ENCODE measurements around the gene SEMA3B.

The SEMA3B gene

DNA sequence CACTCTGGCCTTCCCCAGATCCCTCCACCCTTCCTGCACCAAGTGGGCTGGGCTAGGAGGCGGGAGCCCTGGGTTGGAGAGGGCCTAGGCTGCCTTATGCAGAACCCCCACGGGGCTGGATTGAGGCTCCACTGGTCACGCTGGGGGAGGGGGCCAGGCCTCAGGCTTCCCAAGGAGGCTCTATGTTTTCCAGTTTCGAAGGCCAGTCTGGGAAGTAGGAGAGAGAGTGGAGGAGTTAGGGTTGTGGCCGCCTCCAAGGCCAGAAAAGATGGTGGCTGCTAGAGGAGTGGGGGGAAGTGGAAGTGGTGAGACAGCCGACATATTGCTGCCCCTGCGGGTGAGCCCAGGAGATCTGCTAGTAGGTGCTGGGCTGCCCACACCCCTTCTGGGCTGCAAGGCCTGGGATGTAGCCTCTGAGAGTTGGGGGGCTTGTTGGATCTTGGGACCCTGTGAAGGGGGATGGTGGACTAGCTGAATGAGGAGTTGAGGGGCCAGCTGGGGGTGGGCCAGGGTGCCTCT lies 31.8 kb upstream of the SEMA3B start:
- peaks cover 40% of the 10 kb centered on the region for H3K4me1 ChIP-seq (ENCODE audit: control insufficient read depth, insufficient read depth, low read length, poor library complexity, severe bottlenecking)

DNA sequence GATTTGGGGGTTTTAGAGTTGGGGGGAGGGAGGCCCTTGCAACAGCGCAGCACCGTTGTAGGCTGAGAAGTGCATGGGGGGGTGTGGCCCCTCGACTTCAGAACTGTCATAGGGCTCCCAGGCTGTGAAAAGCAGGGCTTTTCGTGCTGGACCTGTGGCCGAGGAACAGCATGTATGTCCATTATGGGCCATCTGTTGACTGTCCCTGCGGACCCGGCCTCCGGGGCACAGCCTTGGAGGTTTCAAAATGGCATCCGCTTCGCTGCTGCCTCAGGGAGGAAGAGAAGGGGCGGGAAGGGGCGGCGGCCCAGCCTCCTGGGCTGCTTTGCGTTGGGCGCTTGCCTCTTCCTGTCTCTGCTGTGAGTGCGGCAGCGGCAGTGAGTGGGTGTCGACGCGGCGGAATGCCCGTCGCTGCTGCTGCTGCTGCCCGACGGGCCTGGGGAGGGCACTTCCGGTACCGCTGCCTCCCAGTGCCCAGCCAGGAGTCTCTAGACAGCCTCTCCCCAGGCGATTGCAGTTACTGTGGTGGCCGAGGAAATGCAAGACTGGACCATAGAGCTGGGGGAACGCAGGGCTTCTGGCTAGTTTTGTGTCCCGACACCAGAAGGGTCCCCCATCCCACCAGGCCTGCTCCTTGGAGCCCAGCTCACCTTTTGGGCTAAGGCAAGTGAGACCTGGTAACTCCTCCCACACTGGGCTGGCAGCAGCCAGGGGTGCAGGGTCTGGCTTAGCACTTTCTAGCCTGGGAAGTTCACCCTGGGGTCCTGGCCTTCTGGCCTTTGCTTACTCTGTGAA lies 31.0 kb upstream of the SEMA3B start:
- Histone ChIP-seq H3K4me1 (ENCODE audit: control insufficient read depth, insufficient read depth, low read length, poor library complexity, severe bottlenecking) (peaks cover 48% of the 10 kb centered on the region), H3K36me3 (ENCODE audit: control insufficient read depth, insufficient read depth, low read length) (peaks cover 4% of the 10 kb centered on the region), H3K9me3 (ENCODE audit: control insufficient read depth, low read length) (no peaks in the 10 kb centered on the region), H3K27ac (ENCODE audit: insufficient read depth, low read length, poor library complexity, severe bottlenecking) (peak overlapping the region; percentile 80), H3K4me3 (ENCODE audit: insufficient read depth, low read depth, low read length, poor library complexity, severe bottlenecking) (peak overlapping the region; percentile 98), H3K27me3 (replicated peaks; ENCODE audit: control insufficient read depth, insufficient read depth, low read length, poor library complexity, severe bottlenecking) (no peaks in the 10 kb centered on the region)
- peak; percentile 74 to 82 (median 78) for DNase-seq

More for the DNA sequence above, 31.8 kb upstream of the SEMA3B start:
- Histone ChIP-seq H3K27me3 (replicated peaks; ENCODE audit: control insufficient read depth, insufficient read depth, low read length, poor library complexity, severe bottlenecking) (no peaks in the 10 kb centered on the region), H3K4me3 (ENCODE audit: insufficient read depth, low read depth, low read length, poor library complexity, severe bottlenecking) (peak overlapping the region; percentile 98), H3K9me3 (ENCODE audit: control insufficient read depth, low read length) (no peaks in the 10 kb centered on the region), H3K27ac (ENCODE audit: insufficient read depth, low read length, poor library complexity, severe bottlenecking) (peak overlapping the region; percentile 80), H3K36me3 (ENCODE audit: control insufficient read depth, insufficient read depth, low read length) (peaks cover 4% of the 10 kb centered on the region)
- no peak for DNase-seq

DNA sequence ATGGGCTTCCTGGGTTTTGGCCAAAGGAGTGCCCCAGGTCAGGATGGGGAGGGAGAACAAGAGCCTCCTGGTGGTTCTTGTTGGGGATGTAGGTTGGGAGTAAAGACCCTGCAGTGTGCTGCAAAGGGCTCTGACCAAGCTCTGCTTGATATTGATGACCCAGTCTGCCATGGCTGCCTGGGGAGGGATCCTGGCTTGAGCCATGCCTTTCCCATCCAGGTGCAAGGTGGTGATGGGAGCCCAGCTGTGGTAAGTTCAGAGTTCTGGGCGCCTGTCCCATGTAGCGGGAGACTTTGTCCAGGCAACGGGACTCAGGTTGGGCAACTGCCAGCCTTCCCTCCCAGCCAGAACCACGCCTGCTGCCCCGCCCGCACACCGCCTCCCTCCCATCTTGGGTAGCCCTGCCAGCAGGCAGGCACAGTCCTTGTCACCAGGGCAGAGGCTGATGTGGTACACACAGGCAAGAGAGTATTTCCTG lies 30.4 kb upstream of the SEMA3B start:
- peak overlapping the region; percentile 98 for H3K4me3 ChIP-seq (ENCODE audit: insufficient read depth, low read depth, low read length, poor library complexity, severe bottlenecking)
- peak overlapping the region; percentile 80 for H3K27ac ChIP-seq (ENCODE audit: insufficient read depth, low read length, poor library complexity, severe bottlenecking)
- no peaks in the 10 kb centered on the region for H3K27me3 ChIP-seq (replicated peaks; ENCODE audit: control insufficient read depth, insufficient read depth, low read length, poor library complexity, severe bottlenecking)
- H3K4me1 ChIP-seq (ENCODE audit: control insufficient read depth, insufficient read depth, low read length, poor library complexity, severe bottlenecking), result peaks cover 54% of the 10 kb centered on the region
- DNase-seq, result no peak
- H3K36me3 ChIP-seq (ENCODE audit: control insufficient read depth, insufficient read depth, low read length), result peaks cover 4% of the 10 kb centered on the region
- H3K9me3 ChIP-seq (ENCODE audit: control insufficient read depth, low read length), result no peaks in the 10 kb centered on the region

DNA sequence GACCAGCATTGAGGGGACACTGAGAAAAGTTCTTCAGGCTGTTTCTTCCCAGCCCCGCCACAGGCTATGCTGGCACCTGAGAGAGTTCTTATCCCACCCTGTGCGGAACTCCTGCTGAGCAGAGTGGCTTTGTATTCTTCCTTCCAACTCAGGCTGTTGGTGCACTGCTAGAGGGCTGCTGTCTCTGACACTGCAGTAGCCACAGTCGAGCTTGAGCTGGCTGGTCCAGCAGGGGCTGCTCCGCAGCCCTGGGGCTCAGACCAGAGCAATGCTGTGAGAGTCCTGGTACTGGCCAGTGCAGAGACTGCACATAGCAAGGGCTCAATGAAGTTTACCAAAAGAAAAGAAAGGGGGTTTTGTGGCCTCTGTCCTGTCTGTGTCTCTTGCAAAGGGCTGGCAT lies 29.3 kb upstream of the SEMA3B start:
- H3K9me3 ChIP-seq (ENCODE audit: control insufficient read depth, low read length), result no peaks in the 10 kb centered on the region
- DNase-seq, result no peak
- peak overlapping the region; percentile 80 for H3K27ac ChIP-seq (ENCODE audit: insufficient read depth, low read length, poor library complexity, severe bottlenecking)
- H3K4me3 ChIP-seq (ENCODE audit: insufficient read depth, low read depth, low read length, poor library complexity, severe bottlenecking), result no peak overlapping the region
- H3K4me1 ChIP-seq (ENCODE audit: control insufficient read depth, insufficient read depth, low read length, poor library complexity, severe bottlenecking), result peaks cover 65% of the 10 kb centered on the region
- no peaks in the 10 kb centered on the region for H3K27me3 ChIP-seq (replicated peaks; ENCODE audit: control insufficient read depth, insufficient read depth, low read length, poor library complexity, severe bottlenecking)
- peaks cover 4% of the 10 kb centered on the region for H3K36me3 ChIP-seq (ENCODE audit: control insufficient read depth, insufficient read depth, low read length)

DNA sequence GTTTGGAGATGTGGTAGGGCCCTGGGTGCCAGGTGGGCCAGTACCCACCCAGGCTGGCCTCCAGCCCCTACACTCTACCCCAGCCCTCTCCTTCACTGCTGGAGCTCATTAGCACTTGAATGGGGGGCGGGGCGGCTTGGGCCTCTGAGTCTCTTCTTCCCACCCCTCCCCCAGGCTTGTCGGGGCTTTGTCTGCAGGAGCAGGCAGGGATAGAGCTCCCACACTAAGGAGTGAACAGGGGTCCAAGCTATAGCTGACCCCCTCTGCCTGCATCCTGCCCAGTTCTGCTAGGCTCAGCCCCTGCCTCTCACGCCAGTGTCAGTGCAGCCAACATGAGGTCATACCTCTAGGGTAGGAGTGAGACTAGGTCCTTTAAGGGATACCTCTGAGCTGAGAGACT lies 27.8 kb upstream of the SEMA3B start:
- Histone ChIP-seq H3K9me3 (ENCODE audit: control insufficient read depth, low read length) (no peaks in the 10 kb centered on the region), H3K27me3 (replicated peaks; ENCODE audit: control insufficient read depth, insufficient read depth, low read length, poor library complexity, severe bottlenecking) (no peaks in the 10 kb centered on the region), H3K4me3 (ENCODE audit: insufficient read depth, low read depth, low read length, poor library complexity, severe bottlenecking) (no peak overlapping the region), H3K36me3 (ENCODE audit: control insufficient read depth, insufficient read depth, low read length) (peaks cover 4% of the 10 kb centered on the region), H3K4me1 (ENCODE audit: control insufficient read depth, insufficient read depth, low read length, poor library complexity, severe bottlenecking) (peaks cover 80% of the 10 kb centered on the region), H3K27ac (ENCODE audit: insufficient read depth, low read length, poor library complexity, severe bottlenecking) (peak overlapping the region; percentile 86)
- DNase-seq, result no peak

DNA sequence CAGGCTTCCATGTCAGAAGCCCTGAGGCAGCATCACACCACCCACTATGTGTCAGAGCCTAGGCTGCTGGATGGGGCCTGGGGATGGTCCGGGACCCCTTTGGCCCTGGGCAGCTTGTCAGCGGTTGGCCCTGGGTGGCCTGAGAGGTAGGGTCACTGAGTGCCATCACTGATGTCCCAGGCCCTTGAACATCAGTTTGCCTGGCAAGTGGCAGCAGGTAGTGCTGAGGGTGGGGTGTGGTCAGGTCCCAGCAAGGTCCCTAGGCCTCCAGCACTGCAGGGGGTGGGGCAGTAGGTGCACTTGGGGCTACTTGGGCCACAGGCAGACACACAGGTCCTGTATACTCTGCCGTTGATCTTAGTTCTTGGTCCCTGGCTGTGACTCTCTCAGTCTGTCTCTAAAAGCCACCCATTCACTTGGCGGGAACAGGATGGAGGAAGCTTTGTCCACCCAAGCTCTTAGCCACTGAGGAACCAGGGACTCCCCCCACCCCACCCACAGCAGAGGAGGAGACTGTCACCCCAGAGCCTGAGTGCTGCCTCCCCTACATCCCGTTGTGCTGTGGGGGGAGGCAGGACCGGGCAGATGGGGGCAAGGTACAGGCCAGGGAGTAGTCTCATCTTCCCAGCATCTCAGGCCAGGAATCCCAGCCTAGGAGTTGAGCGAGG lies 27.1 kb upstream of the SEMA3B start:
- peaks cover 87% of the 10 kb centered on the region for H3K4me1 ChIP-seq (ENCODE audit: control insufficient read depth, insufficient read depth, low read length, poor library complexity, severe bottlenecking)
- H3K4me3 ChIP-seq (ENCODE audit: insufficient read depth, low read depth, low read length, poor library complexity, severe bottlenecking), result peak overlapping the region; percentile 5
- no peaks in the 10 kb centered on the region for H3K9me3 ChIP-seq (ENCODE audit: control insufficient read depth, low read length)
- H3K27ac ChIP-seq (ENCODE audit: insufficient read depth, low read length, poor library complexity, severe bottlenecking), result peak overlapping the region; percentile 86
- no peak for DNase-seq
- H3K36me3 ChIP-seq (ENCODE audit: control insufficient read depth, insufficient read depth, low read length), result peaks cover 4% of the 10 kb centered on the region
- H3K27me3 ChIP-seq (replicated peaks; ENCODE audit: control insufficient read depth, insufficient read depth, low read length, poor library complexity, severe bottlenecking), result no peaks in the 10 kb centered on the region

DNA sequence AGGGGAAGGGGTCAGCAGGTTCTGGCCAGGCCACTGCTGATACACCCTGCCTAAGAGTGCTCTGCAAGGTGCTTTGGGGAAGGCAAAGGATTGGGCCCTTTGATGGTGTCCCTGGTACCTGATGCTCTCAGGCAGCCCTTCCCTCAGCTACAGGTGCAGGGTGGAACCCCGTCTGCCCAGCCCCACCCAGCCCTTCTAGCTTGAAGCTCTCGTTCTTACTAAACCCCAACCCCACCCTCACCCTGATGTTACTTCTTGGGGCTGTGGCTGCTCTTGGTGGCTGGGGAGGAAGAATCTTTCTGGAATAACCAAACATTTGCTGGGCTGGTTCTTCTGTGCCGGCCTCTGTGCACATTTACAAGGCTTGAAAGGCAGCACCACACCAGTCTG lies 26.6 kb upstream of the SEMA3B start:
- no peak for DNase-seq
- Histone ChIP-seq H3K27me3 (replicated peaks; ENCODE audit: control insufficient read depth, insufficient read depth, low read length, poor library complexity, severe bottlenecking) (no peaks in the 10 kb centered on the region), H3K4me1 (ENCODE audit: control insufficient read depth, insufficient read depth, low read length, poor library complexity, severe bottlenecking) (peaks cover 92% of the 10 kb centered on the region), H3K36me3 (ENCODE audit: control insufficient read depth, insufficient read depth, low read length) (peaks cover 5% of the 10 kb centered on the region), H3K9me3 (ENCODE audit: control insufficient read depth, low read length) (no peaks in the 10 kb centered on the region), H3K4me3 (ENCODE audit: insufficient read depth, low read depth, low read length, poor library complexity, severe bottlenecking) (peak overlapping the region; percentile 5), H3K27ac (ENCODE audit: insufficient read depth, low read length, poor library complexity, severe bottlenecking) (peak overlapping the region; percentile 86)

DNA sequence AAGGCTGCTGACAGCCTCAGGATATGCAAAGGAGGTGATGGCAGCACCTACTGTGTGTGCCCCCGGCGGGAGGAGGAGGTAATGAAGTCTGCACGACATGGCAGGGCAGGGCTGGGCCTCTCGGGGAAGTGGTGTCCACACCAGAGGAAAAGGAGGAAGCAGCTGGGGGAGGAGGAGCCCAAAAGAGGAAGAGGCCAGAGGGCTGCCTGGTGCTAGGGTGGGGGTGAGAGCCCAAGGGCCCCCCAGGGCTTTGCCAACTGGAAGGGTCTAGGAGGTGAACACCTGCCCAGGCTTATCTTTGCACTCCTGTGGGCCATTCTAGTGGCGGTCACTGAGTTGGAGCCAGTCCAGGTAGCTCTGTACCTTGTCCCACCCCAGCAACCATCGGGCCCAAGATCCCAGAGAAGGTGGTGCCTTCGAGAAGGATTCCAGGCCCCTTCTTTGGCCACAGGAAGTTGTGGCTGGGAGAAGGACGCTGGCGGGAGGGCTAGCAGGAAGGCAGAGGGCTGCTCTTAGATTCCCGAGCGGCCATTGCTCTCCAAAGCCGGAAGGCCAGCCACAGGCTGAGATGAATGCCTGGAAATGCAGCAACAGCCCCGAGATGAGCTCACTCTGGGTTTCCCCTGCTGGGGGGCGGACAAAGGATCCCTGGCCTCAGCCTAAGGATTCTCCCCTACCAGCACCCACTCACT lies 25.9 kb upstream of the SEMA3B start:
- DNase-seq, result peak in 2 of 3 donors; percentile 38 to 49
- Histone ChIP-seq H3K36me3 (ENCODE audit: control insufficient read depth, insufficient read depth, low read length) (peaks cover 9% of the 10 kb centered on the region), H3K27me3 (replicated peaks; ENCODE audit: control insufficient read depth, insufficient read depth, low read length, poor library complexity, severe bottlenecking) (no peaks in the 10 kb centered on the region), H3K27ac (ENCODE audit: insufficient read depth, low read length, poor library complexity, severe bottlenecking) (peak overlapping the region; percentile 86), H3K9me3 (ENCODE audit: control insufficient read depth, low read length) (no peaks in the 10 kb centered on the region), H3K4me1 (ENCODE audit: control insufficient read depth, insufficient read depth, low read length, poor library complexity, severe bottlenecking) (peaks cover 93% of the 10 kb centered on the region), H3K4me3 (ENCODE audit: insufficient read depth, low read depth, low read length, poor library complexity, severe bottlenecking) (peak overlapping the region; percentile 5)

DNA sequence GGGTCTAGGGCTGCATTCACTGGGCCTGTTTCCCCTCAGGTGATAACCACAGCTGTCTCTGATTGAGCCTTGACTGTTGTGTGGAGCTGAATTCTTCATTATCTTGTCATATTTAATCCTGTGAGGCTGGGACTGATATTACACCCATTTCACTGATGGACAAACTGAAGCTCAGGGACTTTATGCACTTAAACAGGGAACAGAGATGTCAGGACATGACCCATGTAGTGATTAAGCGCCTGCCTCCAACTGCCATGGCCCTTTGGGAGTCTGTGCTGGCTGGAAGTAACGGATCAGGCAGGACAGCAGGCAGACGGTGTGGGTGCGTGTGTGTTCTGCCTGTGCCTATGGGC lies 25.4 kb upstream of the SEMA3B start:
- no peak overlapping the region for H3K4me3 ChIP-seq (ENCODE audit: insufficient read depth, low read depth, low read length, poor library complexity, severe bottlenecking)
- H3K27ac ChIP-seq (ENCODE audit: insufficient read depth, low read length, poor library complexity, severe bottlenecking), result peak overlapping the region; percentile 86
- H3K9me3 ChIP-seq (ENCODE audit: control insufficient read depth, low read length), result no peaks in the 10 kb centered on the region
- H3K4me1 ChIP-seq (ENCODE audit: control insufficient read depth, insufficient read depth, low read length, poor library complexity, severe bottlenecking), result peaks cover 93% of the 10 kb centered on the region
- no peak for DNase-seq
- H3K36me3 ChIP-seq (ENCODE audit: control insufficient read depth, insufficient read depth, low read length), result peaks cover 10% of the 10 kb centered on the region
- H3K27me3 ChIP-seq (replicated peaks; ENCODE audit: control insufficient read depth, insufficient read depth, low read length, poor library complexity, severe bottlenecking), result no peaks in the 10 kb centered on the region
